ENCODE measurements around the gene PCNP. TPM values are rescaled to one million over a fixed set of nuclear protein-coding genes. Genes with fewer than 3 reads are reported as not detected.
A peak's percentile ranks its signal among the peaks of the same experiment; 100 is the strongest.
"Not testable (repeated sequence)": the region's sequence is repeated elsewhere in the genome, so short reads cannot be mapped to it uniquely, and the experiment has no call there.

Gene PCNP
- total RNA-seq, 2 donors from 2014 or later: 59.2 to 92.9 TPM

GRCh38 chr3:101603184-101603583, 29.2 kb downstream of the PCNP start:
- no peak for DNase-seq (ENCODE audit: low spot score)
- no peaks in the 10 kb centered on the region for H3K9me3 ChIP-seq
- TF ChIP-seq, protein P1, sequence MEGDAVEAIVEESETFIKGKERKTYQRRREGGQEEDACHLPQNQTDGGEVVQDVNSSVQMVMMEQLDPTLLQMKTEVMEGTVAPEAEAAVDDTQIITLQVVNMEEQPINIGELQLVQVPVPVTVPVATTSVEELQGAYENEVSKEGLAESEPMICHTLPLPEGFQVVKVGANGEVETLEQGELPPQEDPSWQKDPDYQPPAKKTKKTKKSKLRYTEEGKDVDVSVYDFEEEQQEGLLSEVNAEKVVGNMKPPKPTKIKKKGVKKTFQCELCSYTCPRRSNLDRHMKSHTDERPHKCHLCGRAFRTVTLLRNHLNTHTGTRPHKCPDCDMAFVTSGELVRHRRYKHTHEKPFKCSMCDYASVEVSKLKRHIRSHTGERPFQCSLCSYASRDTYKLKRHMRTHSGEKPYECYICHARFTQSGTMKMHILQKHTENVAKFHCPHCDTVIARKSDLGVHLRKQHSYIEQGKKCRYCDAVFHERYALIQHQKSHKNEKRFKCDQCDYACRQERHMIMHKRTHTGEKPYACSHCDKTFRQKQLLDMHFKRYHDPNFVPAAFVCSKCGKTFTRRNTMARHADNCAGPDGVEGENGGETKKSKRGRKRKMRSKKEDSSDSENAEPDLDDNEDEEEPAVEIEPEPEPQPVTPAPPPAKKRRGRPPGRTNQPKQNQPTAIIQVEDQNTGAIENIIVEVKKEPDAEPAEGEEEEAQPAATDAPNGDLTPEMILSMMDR (IDR thresholded peaks at IDR 0.05): no peak
- TF ChIP-seq POLR2A (IDR thresholded peaks at IDR 0.05): no peak
- no peak for TF ChIP-seq POLR2AphosphoS5 (IDR thresholded peaks at IDR 0.05)
- H3K36me3 ChIP-seq: no peaks in the 10 kb centered on the region
- H3K4me3 ChIP-seq: no peak overlapping the region
- no peaks in the 10 kb centered on the region for H3K27me3 ChIP-seq (replicated peaks; ENCODE audit: insufficient read depth)
- no peaks in the 10 kb centered on the region for H3K4me1 ChIP-seq (replicated peaks)
- WGBS: 84% methylated on average over 1 of the region's 1 CpG
- intact Hi-C loops (cut with DNase I): no loop called here
- no peak overlapping the region for H3K27ac ChIP-seq

- H3K4me1 ChIP-seq (replicated peaks); H3K4me3 ChIP-seq; H3K27me3 ChIP-seq (replicated peaks; ENCODE audit: insufficient read depth); DNase-seq (ENCODE audit: low spot score); H3K9me3 ChIP-seq; intact Hi-C loops (cut with DNase I); H3K36me3 ChIP-seq; H3K27ac ChIP-seq: not testable (repeated sequence)
- 69% methylated on average over 10 of the region's 10 CpGs for WGBS
These were observed 31.4 kb downstream of the PCNP start for GRCh38 chr3:101605398-101605797.

DNA sequence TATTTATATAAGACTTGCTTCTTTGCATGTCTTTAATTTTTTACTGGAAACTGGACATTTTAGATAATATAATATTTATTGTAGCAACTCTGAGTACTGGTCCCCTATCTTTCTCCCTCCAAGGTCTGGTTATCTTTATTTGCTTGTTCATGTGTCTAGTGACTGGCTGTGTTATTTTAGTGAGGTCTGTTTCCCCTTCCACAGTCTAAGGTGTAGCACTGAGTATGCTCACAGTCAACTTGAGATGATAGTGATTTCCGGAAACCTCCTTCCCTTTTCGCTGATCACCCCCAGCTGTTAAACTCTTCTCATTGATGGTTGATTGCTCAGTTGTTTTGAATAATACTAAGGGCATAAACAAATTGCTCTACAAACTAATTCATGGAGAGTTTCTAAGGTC, 37.0 kb downstream of the PCNP start:
- H3K4me3 ChIP-seq: no peak overlapping the region
- DNase-seq (ENCODE audit: low spot score): no peak
- no peaks in the 10 kb centered on the region for H3K27me3 ChIP-seq (replicated peaks; ENCODE audit: insufficient read depth)
- TF ChIP-seq POLR2AphosphoS5 (IDR thresholded peaks at IDR 0.05) (no peak), POLR2A (IDR thresholded peaks at IDR 0.05) (no peak)
- TF ChIP-seq, protein P1 (IDR thresholded peaks at IDR 0.05): no peak
- no peaks in the 10 kb centered on the region for H3K4me1 ChIP-seq (replicated peaks)
- WGBS: 96% methylated on average over 2 of the region's 2 CpGs
- intact Hi-C loops (cut with DNase I): no loop called here
- no peaks in the 10 kb centered on the region for H3K36me3 ChIP-seq
- no peak overlapping the region for H3K27ac ChIP-seq
- no peaks in the 10 kb centered on the region for H3K9me3 ChIP-seq

DNA sequence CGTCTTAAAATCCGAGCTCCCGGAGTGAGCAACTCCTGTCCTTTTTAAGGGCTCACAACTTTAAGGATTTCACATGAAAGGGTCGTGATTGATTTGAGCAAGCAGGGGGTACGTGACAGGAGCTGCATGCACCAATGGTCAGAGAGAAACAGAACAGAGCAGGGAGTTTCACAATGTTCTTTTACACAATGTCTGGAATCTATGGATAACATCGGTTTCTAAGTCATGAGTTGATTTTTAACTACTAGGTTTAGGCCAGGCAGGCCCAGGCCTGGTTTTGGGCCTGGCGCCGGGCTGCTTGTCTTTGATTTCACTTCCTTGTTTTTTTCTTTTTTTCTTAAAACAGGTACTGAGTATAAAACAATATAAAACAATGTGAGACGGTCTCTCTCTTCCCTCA, 39.0 kb downstream of the PCNP start:
- peak; percentile 20 for DNase-seq (ENCODE audit: low spot score)
- peak overlapping the region; percentile 20 to 42 for H3K27ac ChIP-seq
- H3K4me3 ChIP-seq; H3K9me3 ChIP-seq; H3K36me3 ChIP-seq; H3K27me3 ChIP-seq (replicated peaks; ENCODE audit: insufficient read depth); intact Hi-C loops (cut with DNase I); H3K4me1 ChIP-seq (replicated peaks): not testable (repeated sequence)
- peak; percentile 40 for TF ChIP-seq POLR2AphosphoS5 (IDR thresholded peaks at IDR 0.05)
- WGBS: 39% methylated on average over 9 of the region's 9 CpGs

- Histone ChIP-seq H3K4me3 (no peak overlapping the region), H3K9me3 (no peaks in the 10 kb centered on the region), H3K27me3 (replicated peaks; ENCODE audit: insufficient read depth) (no peaks in the 10 kb centered on the region), H3K4me1 (replicated peaks) (no peaks in the 10 kb centered on the region), H3K27ac (no peak overlapping the region), H3K36me3 (no peaks in the 10 kb centered on the region)
- TF ChIP-seq POLR2AphosphoS5 (IDR thresholded peaks at IDR 0.05): no peak
- TF ChIP-seq POLR2A (IDR thresholded peaks at IDR 0.05): no peak
- TF ChIP-seq, protein P1 (IDR thresholded peaks at IDR 0.05): no peak
- intact Hi-C loops (cut with DNase I): no loop called here
- no peak for DNase-seq (ENCODE audit: low spot score)
- WGBS: 95% methylated on average over 6 of the region's 6 CpGs
These were observed 41.5 kb downstream of the PCNP start for GRCh38 chr3:101615525-101615924.

- no peak overlapping the region for H3K4me3 ChIP-seq
- no peak for DNase-seq (ENCODE audit: low spot score)
- H3K27me3 ChIP-seq (replicated peaks; ENCODE audit: insufficient read depth): no peaks in the 10 kb centered on the region
- TF ChIP-seq POLR2A (IDR thresholded peaks at IDR 0.05): no peak
- TF ChIP-seq POLR2AphosphoS5 (IDR thresholded peaks at IDR 0.05): no peak
- TF ChIP-seq, protein P1 (IDR thresholded peaks at IDR 0.05): no peak
- 86% methylated on average over 7 of the region's 7 CpGs for WGBS
- no peaks in the 10 kb centered on the region for H3K4me1 ChIP-seq (replicated peaks)
- intact Hi-C loops (cut with DNase I): no loop called here
- H3K27ac ChIP-seq: no peak overlapping the region
- H3K9me3 ChIP-seq: no peaks in the 10 kb centered on the region
- H3K36me3 ChIP-seq: no peaks in the 10 kb centered on the region
These were observed 43.5 kb downstream of the PCNP start for GRCh38 chr3:101617478-101617877.
